Mesothelial cell of epicardium (in vitro differentiated cells): ENCODE measurements around the gene ZNF331. TPM values are rescaled to one million over a fixed set of nuclear protein-coding genes. Genes with fewer than 3 reads are reported as not detected.

Source experiments
- DNase-seq, 2 experiments: peaks; one replicate each; pipeline ENCODE4 v3.0.0; 2021; ENCODE audit warnings: low spot score in 2 of 2; ENCODE audit not compliant: unreplicated experiment in 2 of 2
- H3K27ac Mint-ChIP-seq: 2 replicates; pipeline ENCODE4 v1.8.0; 2021; ENCODE audit warnings: mixed read lengths
- H3K27me3 Mint-ChIP-seq: 2 replicates; pipeline ENCODE4 v1.8.0; 2021; ENCODE audit warnings: low read depth, mixed read lengths
- H3K36me3 Mint-ChIP-seq: 2 replicates; pipeline ENCODE4 v1.8.0; 2021; ENCODE audit warnings: mixed read lengths
- H3K4me1 Mint-ChIP-seq: 2 replicates; pipeline ENCODE4 v1.8.0; 2021; ENCODE audit warnings: mixed read lengths
- H3K4me3 Mint-ChIP-seq: 2 replicates; pipeline ENCODE4 v1.8.0; 2021; ENCODE audit warnings: mild to moderate bottlenecking, moderate library complexity, mixed read lengths
- H3K9me3 Mint-ChIP-seq: 2 replicates; pipeline ENCODE4 v1.8.0; 2021; ENCODE audit warnings: mixed read lengths
- CTCF ChIP-seq: fragments of 200-600 bp; sonication (generic); IDR thresholded peaks from one replicate; pipeline ENCODE4 v1.5.0; 2021; ENCODE audit warnings: antibody characterized with exemption; ENCODE audit not compliant: unreplicated experiment
- total RNA-seq: library from RNA; stranded (reverse); gene quantifications from 3 replicates; pipeline ENCODE4 v1.2.1, GENCODE V29; 2021

Gene ZNF331
- total RNA-seq, 1 donor from 2014 or later = 19.5 TPM

- Mint-ChIP-seq H3K27me3 (no peaks in the 10 kb centered on the region), H3K36me3 (peaks cover 8% of the 10 kb centered on the region), H3K4me1 (peaks cover 16% of the 10 kb centered on the region), H3K27ac (no peak overlapping the region), H3K4me3 (no peak overlapping the region), H3K9me3 (no peaks in the 10 kb centered on the region)
- no peak for DNase-seq
- no peak for TF ChIP-seq CTCF
These were observed 2.1 kb downstream of the ZNF331 start for GRCh38 chr19:53540091-53540490.

GRCh38 chr19:53541971-53542370 is 4.0 kb downstream of the ZNF331 start:
- TF ChIP-seq CTCF = no peak
- H3K36me3 Mint-ChIP-seq = peaks cover 8% of the 10 kb centered on the region
- no peaks in the 10 kb centered on the region for H3K27me3 Mint-ChIP-seq
- peaks cover 18% of the 10 kb centered on the region for H3K4me1 Mint-ChIP-seq
- peak overlapping the region; percentile 64 for H3K27ac Mint-ChIP-seq
- no peak for DNase-seq
- H3K9me3 Mint-ChIP-seq = no peaks in the 10 kb centered on the region
- H3K4me3 Mint-ChIP-seq = no peak overlapping the region

GRCh38 chr19:53545271-53546065 is 7.5 kb downstream of the ZNF331 start:
- H3K4me1 Mint-ChIP-seq = peaks cover 12% of the 10 kb centered on the region
- no peaks in the 10 kb centered on the region for H3K27me3 Mint-ChIP-seq
- no peak for TF ChIP-seq CTCF
- no peak overlapping the region for H3K4me3 Mint-ChIP-seq
- no peak overlapping the region for H3K27ac Mint-ChIP-seq
- DNase-seq = no peak
- H3K36me3 Mint-ChIP-seq = peaks cover 8% of the 10 kb centered on the region
- H3K9me3 Mint-ChIP-seq = no peaks in the 10 kb centered on the region

GRCh38 chr19:53546758-53547513 is 9.0 kb downstream of the ZNF331 start:
- Mint-ChIP-seq H3K27me3 (no peaks in the 10 kb centered on the region), H3K27ac (peak overlapping the region; percentile 11)

GRCh38 chr19:53549340-53549739 is 11.4 kb downstream of the ZNF331 start:
- H3K4me3 Mint-ChIP-seq = no peak overlapping the region
- H3K36me3 Mint-ChIP-seq = no peaks in the 10 kb centered on the region
- no peak for TF ChIP-seq CTCF
- H3K4me1 Mint-ChIP-seq = peaks cover 8% of the 10 kb centered on the region
- DNase-seq = no peak
- no peaks in the 10 kb centered on the region for H3K9me3 Mint-ChIP-seq
- peak overlapping the region; percentile 39 for H3K27ac Mint-ChIP-seq
- no peaks in the 10 kb centered on the region for H3K27me3 Mint-ChIP-seq

More at GRCh38 chr19:53546758-53547513, 9.0 kb downstream of the ZNF331 start:
- Mint-ChIP-seq H3K9me3 (no peaks in the 10 kb centered on the region), H3K4me1 (peaks cover 10% of the 10 kb centered on the region), H3K4me3 (no peak overlapping the region), H3K36me3 (peaks cover 5% of the 10 kb centered on the region)
- DNase-seq = no peak
- TF ChIP-seq CTCF = no peak
